Measurements from ENCODE around the gene GMDS. TPM values are rescaled to one million over a fixed set of nuclear protein-coding genes. Genes with fewer than 3 reads are reported as not detected.

Gene GMDS
- total RNA-seq, 1 experiment from 2014 or later, result 31.1 TPM

GRCh38 chr6:1915226-1915625, 330.2 kb downstream of the GMDS start:
- Mint-ChIP-seq H3K36me3 (ENCODE audit: insufficient read depth, unreplicated experiment) (no peaks in the 10 kb centered on the region), H3K4me1 (ENCODE audit: low read depth, unreplicated experiment) (no peaks in the 10 kb centered on the region), H3K27me3 (ENCODE audit: insufficient read depth, unreplicated experiment) (no peaks in the 10 kb centered on the region), H3K27ac (ENCODE audit: unreplicated experiment) (no peak overlapping the region), H3K4me3 (ENCODE audit: unreplicated experiment) (no peak overlapping the region), H3K9me3 (ENCODE audit: unreplicated experiment) (no peaks in the 10 kb centered on the region)
- Histone ChIP-seq H3K4me3 (ENCODE audit: low read depth, low read length) (no peak overlapping the region), H3K36me3 (ENCODE audit: control insufficient read depth, insufficient read depth, low read length) (no peaks in the 10 kb centered on the region), H3K4me1 (no peaks in the 10 kb centered on the region), H3K9me3 (no peaks in the 10 kb centered on the region), H3K27me3 (replicated peaks; ENCODE audit: control insufficient read depth, insufficient read depth, low read length) (no peaks in the 10 kb centered on the region)
- DNase-seq, result no peak
- BruUV-seq (replicated peaks), result no TSS peak
- no peak for TF ChIP-seq CTCF (IDR thresholded peaks at IDR 0.05; ENCODE audit: insufficient read depth in 1 of 2, low read depth in 1 of 2, low read length in 1 of 2, severe bottlenecking in 1 of 2, unreplicated experiment in 1 of 2)
- ChIA-PET POLR2A (no interaction called here), CTCF (no interaction called here)
- intact Hi-C loops (cut with micrococcal nuclease; ENCODE audit: unreplicated experiment), result no loop called here

GRCh38 chr6:1913577-1913976, 331.8 kb downstream of the GMDS start:
- Mint-ChIP-seq H3K4me3 (ENCODE audit: unreplicated experiment) (no peak overlapping the region), H3K4me1 (ENCODE audit: low read depth, unreplicated experiment) (peaks cover 5% of the 10 kb centered on the region), H3K9me3 (ENCODE audit: unreplicated experiment) (no peaks in the 10 kb centered on the region), H3K27me3 (ENCODE audit: insufficient read depth, unreplicated experiment) (no peaks in the 10 kb centered on the region), H3K27ac (ENCODE audit: unreplicated experiment) (no peak overlapping the region), H3K36me3 (ENCODE audit: insufficient read depth, unreplicated experiment) (no peaks in the 10 kb centered on the region)
- ChIA-PET CTCF (no interaction called here), POLR2A (no interaction called here)
- Histone ChIP-seq H3K4me3 (ENCODE audit: low read depth, low read length) (no peak overlapping the region), H3K36me3 (ENCODE audit: control insufficient read depth, insufficient read depth, low read length) (no peaks in the 10 kb centered on the region), H3K4me1 (no peaks in the 10 kb centered on the region), H3K27me3 (replicated peaks; ENCODE audit: control insufficient read depth, insufficient read depth, low read length) (no peaks in the 10 kb centered on the region), H3K9me3 (no peaks in the 10 kb centered on the region)
- BruUV-seq (replicated peaks), result no TSS peak
- DNase-seq, result no peak
- intact Hi-C loops (cut with micrococcal nuclease; ENCODE audit: unreplicated experiment), result no loop called here
- no peak for TF ChIP-seq CTCF (IDR thresholded peaks at IDR 0.05; ENCODE audit: insufficient read depth in 1 of 2, low read depth in 1 of 2, low read length in 1 of 2, severe bottlenecking in 1 of 2, unreplicated experiment in 1 of 2)

- ChIA-PET POLR2A (no interaction called here), CTCF (no interaction called here)
- Mint-ChIP-seq H3K27ac (ENCODE audit: unreplicated experiment) (no peak overlapping the region), H3K9me3 (ENCODE audit: unreplicated experiment) (no peaks in the 10 kb centered on the region), H3K36me3 (ENCODE audit: insufficient read depth, unreplicated experiment) (no peaks in the 10 kb centered on the region), H3K27me3 (ENCODE audit: insufficient read depth, unreplicated experiment) (no peaks in the 10 kb centered on the region), H3K4me3 (ENCODE audit: unreplicated experiment) (no peak overlapping the region), H3K4me1 (ENCODE audit: low read depth, unreplicated experiment) (peaks cover 5% of the 10 kb centered on the region)
- DNase-seq, result no peak
- no peaks in the 10 kb centered on the region for H3K36me3 ChIP-seq (ENCODE audit: control insufficient read depth, insufficient read depth, low read length)
- no peak overlapping the region for H3K4me3 ChIP-seq (ENCODE audit: low read depth, low read length)
- no TSS peak for BruUV-seq (replicated peaks)
- H3K4me1 ChIP-seq, result no peaks in the 10 kb centered on the region
- no peak for TF ChIP-seq CTCF (IDR thresholded peaks at IDR 0.05; ENCODE audit: insufficient read depth in 1 of 2, low read depth in 1 of 2, low read length in 1 of 2, severe bottlenecking in 1 of 2, unreplicated experiment in 1 of 2)
- H3K27me3 ChIP-seq (replicated peaks; ENCODE audit: control insufficient read depth, insufficient read depth, low read length), result no peaks in the 10 kb centered on the region
- intact Hi-C loops (cut with micrococcal nuclease; ENCODE audit: unreplicated experiment), result no loop called here
- no peaks in the 10 kb centered on the region for H3K9me3 ChIP-seq
Observed at GRCh38 chr6:1912731-1913130, 332.7 kb downstream of the GMDS start.

All from Caco-2 (cell line).